CD4-positive, alpha-beta memory T cell (primary cell): ENCODE measurements around the gene CLPTM1. TPM values are rescaled to one million over a fixed set of nuclear protein-coding genes. Genes with fewer than 3 reads are reported as not detected.
A peak's percentile ranks its signal among the peaks of the same experiment; 100 is the strongest.

Source experiments
- CTCF ChIA-PET: fragments of 350-600 bp; sonication (Branson Sonifier 250); formaldehyde crosslinking; loops from one replicate; lab custom pipeline; 2021; ENCODE audit warnings: inconsistent platforms; ENCODE audit not compliant: partially characterized antibody; lab: Charles Lee
- POLR2A ChIA-PET: fragments of 350-600 bp; sonication (Branson Sonifier 250); formaldehyde crosslinking; loops from one replicate; lab custom pipeline; 2021; ENCODE audit not compliant: partially characterized antibody; lab: Charles Lee
- DNase-seq, 5 donors: peaks; one replicate each; pipeline versions ENCODE4 v3.0.0 to v3.0.0-alpha.2; 2020 to 2022; ENCODE audit warnings: mixed read lengths in 1 of 5
- H3K27ac ChIP-seq: one replicate; pipeline ENCODE4 v1.7.0; 2013; ENCODE audit warnings: low read depth, low read length
- H3K27me3 ChIP-seq: 2 replicates; pipeline ENCODE4 v1.7.0; 2013; ENCODE audit warnings: mild to moderate bottlenecking, low read length, moderate library complexity; ENCODE audit not compliant: insufficient read depth
- H3K36me3 ChIP-seq: 2 replicates; pipeline ENCODE4 v1.7.0; 2013; ENCODE audit warnings: mild to moderate bottlenecking, low read length, moderate library complexity; ENCODE audit not compliant: insufficient read depth
- H3K4me1 ChIP-seq: 2 replicates; pipeline ENCODE4 v1.7.0; 2013; ENCODE audit warnings: mild to moderate bottlenecking, low read length, moderate library complexity; ENCODE audit not compliant: insufficient read depth
- H3K4me3 ChIP-seq, 2 donors: one replicate each; pipeline ENCODE4 v1.7.0; 2013; ENCODE audit warnings: low read length in 2 of 2, mild to moderate bottlenecking in 1 of 2
- H3K9me3 ChIP-seq, 2 donors: one replicate each; pipeline ENCODE4 v1.7.0; 2013; ENCODE audit warnings: low read length in 2 of 2, control low read depth in 1 of 2; ENCODE audit not compliant: control insufficient read depth in 1 of 2
- H3K27ac Mint-ChIP-seq, 7 donors: one replicate each; pipeline ENCODE4 v1.8.0; 2020 to 2021; ENCODE audit warnings: mixed read lengths in 7 of 7, mild to moderate bottlenecking in 6 of 7, inconsistent platforms in 3 of 7, moderate library complexity in 3 of 7
- H3K27me3 Mint-ChIP-seq, 2 donors: one replicate each; pipeline ENCODE4 v1.8.0; 2020 to 2021; ENCODE audit warnings: mixed read lengths in 2 of 2
- H3K36me3 Mint-ChIP-seq, 2 donors: one replicate each; pipeline ENCODE4 v1.8.0; 2020 to 2021; ENCODE audit warnings: mixed read lengths in 2 of 2, inconsistent platforms in 1 of 2, mild to moderate bottlenecking in 1 of 2
- H3K4me1 Mint-ChIP-seq, 4 donors: one replicate each; pipeline ENCODE4 v1.8.0; 2020 to 2021; ENCODE audit warnings: mixed read lengths in 4 of 4, mild to moderate bottlenecking in 1 of 4
- H3K4me3 Mint-ChIP-seq, 8 donors: one replicate each; pipeline ENCODE4 v1.8.0; 2020 to 2021; ENCODE audit warnings: mixed read lengths in 8 of 8, mild to moderate bottlenecking in 7 of 8, moderate library complexity in 6 of 8, inconsistent platforms in 3 of 8
- H3K9me3 Mint-ChIP-seq, 8 donors: one replicate each; pipeline ENCODE4 v1.8.0; 2020 to 2021; ENCODE audit warnings: mixed read lengths in 8 of 8, mild to moderate bottlenecking in 5 of 8, inconsistent platforms in 3 of 8, moderate library complexity in 1 of 8
- intact Hi-C: fragments of 100-400 bp; cut with micrococcal nuclease; formaldehyde crosslinking; loops from one replicate; pipeline ENCODE4 v1.15.1; 2023
- polyA plus RNA-seq, 2 donors: library from polyadenylated mRNA; unstranded; fragments of 300-500 nt; fragmentation: Illumina TruSeq; gene quantifications; one replicate each; pipeline ENCODE4 v1.2.3, GENCODE V29; 2021
- total RNA-seq, 2 experiments: library from RNA; stranded (reverse); gene quantifications; one replicate each; pipeline ENCODE4 v1.2.3, GENCODE V29; 2021

The CLPTM1 gene
- total and polyA plus RNA-seq, 4 experiments from 2014 or later: 16.6 to 86.4 (median 56.3) TPM

DNA sequence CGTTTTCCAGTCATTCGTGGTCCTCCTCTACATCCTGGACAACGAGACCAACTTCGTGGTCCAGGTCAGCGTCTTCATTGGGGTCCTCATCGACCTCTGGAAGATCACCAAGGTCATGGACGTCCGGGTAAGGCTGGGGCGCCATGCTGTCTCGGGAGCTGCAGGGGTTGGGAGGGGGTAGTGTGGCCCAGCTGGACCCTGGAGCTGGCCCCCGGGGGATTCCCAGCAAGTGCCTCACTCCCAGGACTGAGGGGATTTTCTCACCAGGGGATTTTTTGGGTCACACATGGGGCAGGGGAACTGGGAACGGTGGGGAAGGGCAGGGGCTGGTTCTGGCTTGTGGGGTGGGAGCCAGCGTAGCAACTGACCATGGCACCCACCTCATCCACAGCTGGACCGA lies 35.3 kb downstream of the CLPTM1 start:
- H3K4me1 Mint-ChIP-seq: peaks cover 0 to 3% (median 1%) of the 10 kb centered on the region in 4 donors
- H3K27me3 Mint-ChIP-seq: no peaks in the 10 kb centered on the region
- intact Hi-C loops: no loop called here
- ChIA-PET POLR2A (no interaction called here), CTCF (interaction anchor here (1.0 to 1.6 kb wide), 3 partner anchors 10 to 69 kb away, joined by 3 to 10 read pairs (median 5); no protein-coding TSS in a partner anchor)
- H3K4me1 ChIP-seq: no peaks in the 10 kb centered on the region
- H3K4me3 ChIP-seq: no peak overlapping the region
- H3K9me3 ChIP-seq: no peaks in the 10 kb centered on the region
- H3K36me3 Mint-ChIP-seq: peaks cover 10 to 46% of the 10 kb centered on the region in 2 donors
- no peak overlapping the region for H3K4me3 Mint-ChIP-seq
- H3K27me3 ChIP-seq: no peaks in the 10 kb centered on the region
- no peak overlapping the region for H3K27ac ChIP-seq
- no peak for DNase-seq
- no peaks in the 10 kb centered on the region for H3K9me3 Mint-ChIP-seq
- peaks cover 21% of the 10 kb centered on the region for H3K36me3 ChIP-seq
- peak overlapping the region in 1 of 7 donors; percentile 43 for H3K27ac Mint-ChIP-seq

DNA sequence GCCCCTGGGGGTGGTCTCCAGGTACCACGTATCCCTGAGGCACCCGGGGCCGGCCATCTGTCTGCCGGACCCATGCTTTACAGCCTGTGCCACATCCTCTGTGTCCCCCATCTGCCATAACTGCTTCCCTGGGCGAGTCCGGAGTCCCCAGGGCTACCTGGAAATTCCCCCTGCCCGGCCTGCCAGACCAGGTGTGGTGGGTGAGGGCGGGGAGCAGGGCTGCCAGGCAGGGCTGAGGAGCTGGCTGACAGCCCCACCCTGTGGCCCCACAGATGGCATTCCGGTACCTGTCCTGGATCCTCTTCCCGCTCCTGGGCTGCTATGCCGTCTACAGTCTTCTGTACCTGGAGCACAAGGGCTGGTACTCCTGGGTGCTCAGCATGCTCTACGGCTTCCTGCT lies 35.8 kb downstream of the CLPTM1 start:
- Histone ChIP-seq H3K27ac (no peak overlapping the region), H3K9me3 (no peaks in the 10 kb centered on the region), H3K4me1 (no peaks in the 10 kb centered on the region), H3K36me3 (peaks cover 21% of the 10 kb centered on the region), H3K4me3 (no peak overlapping the region), H3K27me3 (no peaks in the 10 kb centered on the region)
- intact Hi-C loops: no loop called here
- DNase-seq: peak in 1 of 5 donors; percentile 23
- Mint-ChIP-seq H3K27ac (no peak overlapping the region), H3K27me3 (no peaks in the 10 kb centered on the region), H3K36me3 (peaks cover 10 to 40% of the 10 kb centered on the region in 2 donors), H3K9me3 (no peaks in the 10 kb centered on the region), H3K4me1 (peaks cover 0 to 3% (median 1%) of the 10 kb centered on the region in 4 donors), H3K4me3 (no peak overlapping the region)
- ChIA-PET CTCF (interaction anchor here (1.6 kb wide), 1 partner anchor 69 kb away, joined by 10 read pairs; no protein-coding TSS in a partner anchor), POLR2A (no interaction called here)

DNA sequence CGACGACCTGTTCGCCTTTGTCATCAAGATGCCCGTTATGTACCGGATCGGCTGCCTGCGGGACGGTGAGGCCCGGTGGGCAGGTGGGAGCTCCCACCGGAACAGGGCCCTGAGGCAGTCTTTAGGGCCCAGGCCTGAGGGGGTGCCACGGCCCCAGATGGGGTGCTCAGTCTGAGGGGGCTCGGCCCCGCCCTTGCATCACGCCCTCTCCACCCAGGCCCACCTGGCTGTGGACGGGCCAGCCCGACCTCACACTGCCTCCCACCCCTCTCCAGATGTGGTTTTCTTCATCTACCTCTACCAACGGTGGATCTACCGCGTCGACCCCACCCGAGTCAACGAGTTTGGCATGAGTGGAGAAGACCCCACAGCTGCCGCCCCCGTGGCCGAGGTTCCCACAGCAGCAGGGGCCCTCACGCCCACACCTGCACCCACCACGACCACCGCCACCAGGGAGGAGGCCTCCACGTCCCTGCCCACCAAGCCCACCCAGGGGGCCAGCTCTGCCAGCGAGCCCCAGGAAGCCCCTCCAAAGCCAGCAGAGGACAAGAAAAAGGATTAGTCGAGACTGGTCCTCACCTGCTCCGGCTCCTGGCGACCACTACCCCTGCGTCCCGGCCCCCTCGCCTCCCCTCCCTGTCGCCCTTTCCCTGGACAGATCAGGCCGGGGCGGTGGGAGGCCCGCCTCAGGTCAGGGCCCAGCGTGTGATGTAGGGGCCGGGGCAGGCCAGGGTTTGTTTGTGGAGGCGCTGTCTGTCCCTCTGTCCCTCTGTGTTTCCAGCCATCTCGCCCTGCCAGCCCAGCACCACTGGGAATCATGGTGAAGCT lies 37.4 kb downstream of the CLPTM1 start:
- H3K9me3 Mint-ChIP-seq: no peaks in the 10 kb centered on the region
- intact Hi-C loops: no loop called here
- peak in 1 of 5 donors; percentile 16 for DNase-seq
- H3K36me3 Mint-ChIP-seq: peaks cover 10 to 27% of the 10 kb centered on the region in 2 donors
- ChIA-PET POLR2A (no interaction called here), CTCF (no interaction called here)
- Histone ChIP-seq H3K27me3 (no peaks in the 10 kb centered on the region), H3K4me1 (no peaks in the 10 kb centered on the region), H3K9me3 (no peaks in the 10 kb centered on the region), H3K27ac (no peak overlapping the region), H3K36me3 (peaks cover 15% of the 10 kb centered on the region), H3K4me3 (no peak overlapping the region)
- H3K27ac Mint-ChIP-seq: no peak overlapping the region
- no peak overlapping the region for H3K4me3 Mint-ChIP-seq
- H3K4me1 Mint-ChIP-seq: peaks cover 0 to 3% (median 1%) of the 10 kb centered on the region in 4 donors
- no peaks in the 10 kb centered on the region for H3K27me3 Mint-ChIP-seq

DNA sequence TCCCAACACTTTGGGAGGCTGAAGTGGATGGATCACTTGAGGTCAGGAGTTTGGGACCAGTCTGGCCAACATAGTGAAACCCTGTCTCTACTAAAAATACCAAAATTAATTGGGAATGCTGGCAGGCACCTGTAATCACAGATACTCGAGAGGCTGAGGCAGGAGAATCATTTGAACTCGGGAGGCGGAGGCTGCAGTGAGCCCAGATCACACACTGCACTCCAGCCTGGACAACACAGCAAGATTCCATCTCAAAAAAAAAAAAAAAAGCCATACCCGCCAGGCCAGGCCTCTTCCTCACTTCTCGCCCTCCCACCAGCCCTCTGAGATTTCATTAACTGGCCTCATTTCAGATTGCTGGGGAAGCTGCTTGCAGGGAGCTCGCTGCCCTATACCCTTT lies 38.3 kb downstream of the CLPTM1 start:
- peak overlapping the region in 4 of 7 donors; percentile 35 to 66 (median 60) for H3K27ac Mint-ChIP-seq
- Histone ChIP-seq H3K4me1 (no peaks in the 10 kb centered on the region), H3K9me3 (no peaks in the 10 kb centered on the region), H3K27me3 (no peaks in the 10 kb centered on the region), H3K4me3 (no peak overlapping the region), H3K27ac (no peak overlapping the region), H3K36me3 (peaks cover 12% of the 10 kb centered on the region)
- ChIA-PET POLR2A (interaction anchor here (0.6 kb wide), 1 partner anchor 12 kb away, joined by 4 read pairs; no protein-coding TSS in a partner anchor), CTCF (no interaction called here)
- H3K36me3 Mint-ChIP-seq: peaks cover 10 to 23% of the 10 kb centered on the region in 2 donors
- intact Hi-C loops: no loop called here
- DNase-seq: peak in 1 of 5 donors; percentile 4
- H3K4me1 Mint-ChIP-seq: peaks cover 0 to 3% (median 1%) of the 10 kb centered on the region in 4 donors
- no peak overlapping the region for H3K4me3 Mint-ChIP-seq
- no peaks in the 10 kb centered on the region for H3K27me3 Mint-ChIP-seq
- H3K9me3 Mint-ChIP-seq: peaks cover 0 to 3% (median 0%) of the 10 kb centered on the region in 8 donors

DNA sequence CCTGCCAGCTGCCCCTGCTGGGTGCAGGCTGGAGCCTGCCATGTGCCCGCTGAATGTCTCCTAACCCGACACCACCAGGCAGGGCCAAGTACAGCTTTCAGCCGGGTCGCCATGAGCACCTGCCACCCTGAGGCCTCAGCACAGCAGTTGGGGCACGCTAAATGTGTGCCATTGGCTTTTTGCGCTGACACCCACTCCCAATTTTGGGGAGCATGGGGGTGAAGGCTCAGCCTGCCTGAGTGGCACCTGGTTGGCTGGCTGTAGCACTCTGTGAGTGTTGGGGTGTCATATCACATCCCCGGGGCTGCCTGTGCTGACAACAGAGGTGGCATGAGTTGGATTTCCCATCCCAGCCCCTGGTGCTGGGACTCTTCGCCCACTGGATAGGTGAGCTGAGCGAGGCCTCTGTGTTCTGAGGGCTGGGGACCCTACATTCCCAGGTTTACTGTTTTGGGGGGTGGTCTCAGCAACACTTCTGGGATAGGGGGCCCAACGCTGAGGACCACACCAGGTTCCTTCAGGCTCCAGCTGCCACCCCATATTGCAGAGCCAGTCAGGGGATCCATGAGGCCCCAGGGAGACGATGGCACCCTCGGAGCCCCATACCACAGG lies 38.9 kb downstream of the CLPTM1 start:
- Mint-ChIP-seq H3K9me3 (peaks cover 0 to 3% (median 0%) of the 10 kb centered on the region in 8 donors), H3K4me1 (peaks cover 0 to 2% (median under 1%) of the 10 kb centered on the region in 4 donors), H3K36me3 (peaks cover 9 to 20% of the 10 kb centered on the region in 2 donors), H3K27ac (peak overlapping the region in 2 of 7 donors; percentile 41 to 61), H3K4me3 (no peak overlapping the region), H3K27me3 (no peaks in the 10 kb centered on the region)
- no peaks in the 10 kb centered on the region for H3K9me3 ChIP-seq
- POLR2A ChIA-PET: interaction anchor here (0.6 kb wide), 1 partner anchor 11 kb away, joined by 4 read pairs; no protein-coding TSS in a partner anchor
- intact Hi-C loops: no loop called here
- H3K27ac ChIP-seq: no peak overlapping the region
- H3K4me1 ChIP-seq: no peaks in the 10 kb centered on the region
- no peak for DNase-seq
- CTCF ChIA-PET: no interaction called here
- H3K27me3 ChIP-seq: no peaks in the 10 kb centered on the region
- peaks cover 7% of the 10 kb centered on the region for H3K36me3 ChIP-seq
- no peak overlapping the region for H3K4me3 ChIP-seq

DNA sequence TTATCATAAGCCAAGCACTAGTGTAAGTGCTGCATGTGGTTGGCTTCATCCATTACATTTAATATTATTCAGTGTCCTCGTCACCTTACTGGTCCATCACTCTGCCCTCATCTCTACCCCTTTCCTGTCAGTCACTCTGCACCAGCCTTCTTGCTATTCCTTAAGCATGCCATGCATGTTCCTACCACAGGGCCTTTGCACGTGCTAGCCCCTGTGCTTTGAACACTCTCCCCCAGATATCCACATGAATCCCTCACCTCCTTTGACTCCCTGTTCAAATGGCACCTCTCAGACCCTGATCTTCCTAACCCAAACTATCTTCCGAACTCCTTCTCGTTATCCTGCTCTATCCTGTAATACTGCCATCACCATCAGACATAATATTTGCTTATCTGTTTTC lies 42.8 kb downstream of the CLPTM1 start:
- H3K27me3 Mint-ChIP-seq: no peaks in the 10 kb centered on the region
- H3K4me3 Mint-ChIP-seq: peak overlapping the region in 1 of 8 donors; percentile 26
- no peak for DNase-seq
- H3K4me3 ChIP-seq: no peak overlapping the region
- peaks cover 0 to 3% (median 0%) of the 10 kb centered on the region in 8 donors for H3K9me3 Mint-ChIP-seq
- H3K27ac ChIP-seq: no peak overlapping the region
- H3K4me1 Mint-ChIP-seq: peaks cover 6 to 21% (median 9%) of the 10 kb centered on the region in 4 donors
- H3K36me3 ChIP-seq: no peaks in the 10 kb centered on the region
- H3K27ac Mint-ChIP-seq: peak overlapping the region; percentile 39 to 99 (median 48)
- H3K27me3 ChIP-seq: no peaks in the 10 kb centered on the region
- intact Hi-C loops: no loop called here
- no peaks in the 10 kb centered on the region for H3K9me3 ChIP-seq
- H3K4me1 ChIP-seq: peaks cover 13% of the 10 kb centered on the region
- peaks cover 0 to 14% of the 10 kb centered on the region in 2 donors for H3K36me3 Mint-ChIP-seq
- POLR2A ChIA-PET: no interaction called here
- CTCF ChIA-PET: no interaction called here
